Endodermal cell (in vitro differentiated cells): ENCODE data around the gene PRMT5. TPM values are rescaled to one million over a fixed set of nuclear protein-coding genes. Genes with fewer than 3 reads are reported as not detected.
A peak's percentile ranks its signal among the peaks of the same experiment; 100 is the strongest.

ENCODE experiments used
- DNase-seq: peaks from one replicate; pipeline ENCODE4 v3.0.0-alpha.2; 2017
- H3K27ac ChIP-seq: 2 replicates; pipeline ENCODE4 v1.5.1; 2013; ENCODE audit warnings: mild to moderate bottlenecking, low read depth, low read length, moderate library complexity
- H3K27me3 ChIP-seq: 2 replicates; pipeline ENCODE4 v1.6.1; 2013; ENCODE audit warnings: mild to moderate bottlenecking, low read length, moderate library complexity; ENCODE audit not compliant: insufficient read depth, control insufficient read depth, poor library complexity, severe bottlenecking
- H3K36me3 ChIP-seq: 2 replicates; pipeline ENCODE4 v1.7.0; 2013; ENCODE audit warnings: mild to moderate bottlenecking, low read length, moderate library complexity; ENCODE audit not compliant: control insufficient read depth, insufficient read depth
- H3K4me1 ChIP-seq: one replicate; pipeline ENCODE4 v1.7.0; 2013; ENCODE audit warnings: low read length; ENCODE audit not compliant: control insufficient read depth, insufficient read depth
- H3K4me3 ChIP-seq: 2 replicates; pipeline ENCODE4 v1.5.1; 2013; ENCODE audit warnings: mild to moderate bottlenecking, low read length, moderate library complexity
- H3K9ac ChIP-seq: 2 replicates; pipeline ENCODE4 v1.6.1; 2013; ENCODE audit warnings: mild to moderate bottlenecking, low read length, moderate library complexity; ENCODE audit not compliant: poor library complexity, severe bottlenecking; ENCODE audit errors: extremely low read depth
- H3K9me3 ChIP-seq: 2 replicates; pipeline ENCODE4 v1.6.1; 2013; ENCODE audit warnings: mild to moderate bottlenecking, low read length, moderate library complexity; ENCODE audit not compliant: control insufficient read depth
- H3K27ac Mint-ChIP-seq: 2 replicates; pipeline ENCODE4 v1.8.0; 2020; ENCODE audit warnings: mixed read lengths
- H3K27me3 Mint-ChIP-seq: 2 replicates; pipeline ENCODE4 v1.8.0; 2021; ENCODE audit warnings: mild to moderate bottlenecking, mixed read lengths; ENCODE audit not compliant: insufficient read depth
- H3K36me3 Mint-ChIP-seq: 2 replicates; pipeline ENCODE4 v1.8.0; 2020; ENCODE audit warnings: low read depth, mixed read lengths
- H3K4me1 Mint-ChIP-seq: 2 replicates; pipeline ENCODE4 v1.8.0; 2020; ENCODE audit warnings: mixed read lengths
- H3K4me3 Mint-ChIP-seq: 2 replicates; pipeline ENCODE4 v1.8.0; 2020; ENCODE audit warnings: mild to moderate bottlenecking, moderate library complexity, mixed read lengths
- H3K9me3 Mint-ChIP-seq: 2 replicates; pipeline ENCODE4 v1.8.0; 2020; ENCODE audit warnings: mild to moderate bottlenecking, mixed read lengths
- WGBS, 2 experiments: methylation state at CpG; one replicate each; pipeline versions ENCODE4 v1.1.5 to v1.1.7; 2013; ENCODE audit warnings: missing lambda C conversion rate in 2 of 2, mixed read lengths in 1 of 2; ENCODE audit not compliant: insufficient coverage in 1 of 2, insufficient read length in 1 of 2; 5-methylcytosine and 5-hydroxymethylcytosine counted together
- total RNA-seq, 2 donors: library from RNA; stranded (reverse); fragmentation: NEBNext Ultra II Directional in 1 of 2; extraction: Animal tissue kit (Norgen Biotek cat#: 25700) in 1 of 2; gene quantifications; 2 replicates in 1 of 2; 3 replicates in 1 of 2; pipeline ENCODE4 v1.2.1, GENCODE V29; 2021
- TF ChIP-seq, protein P1 (sequence below): fragments of 200-600 bp; sonication (generic); conservative IDR thresholded peaks from 2 replicates; pipeline ENCODE4 v1.5.0; 2021; ENCODE audit warnings: antibody characterized with exemption, mild to moderate bottlenecking

PRMT5 gene
- total RNA-seq, 2 donors from 2014 or later: 111 to 112 TPM

DNA sequence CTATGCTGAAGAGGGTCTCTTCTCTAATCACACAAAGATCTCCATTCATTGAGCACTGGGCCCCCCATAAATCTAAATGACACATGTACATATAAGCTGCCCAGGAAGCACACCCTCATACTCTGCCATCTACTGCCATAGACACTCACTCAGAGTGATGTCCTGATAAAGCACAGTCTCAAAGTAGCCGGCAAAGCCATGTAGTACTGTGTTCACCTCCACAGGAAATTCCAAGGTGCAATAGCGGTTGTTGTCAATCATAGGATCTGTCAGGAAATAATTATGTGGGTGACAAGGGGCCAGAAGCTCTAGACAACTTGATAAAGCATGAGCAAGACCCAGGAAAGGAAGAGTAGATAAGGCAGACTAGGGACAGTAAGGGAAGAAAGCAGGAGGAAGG is 6.9 kb downstream of the PRMT5 start:
- TF ChIP-seq, protein P1, sequence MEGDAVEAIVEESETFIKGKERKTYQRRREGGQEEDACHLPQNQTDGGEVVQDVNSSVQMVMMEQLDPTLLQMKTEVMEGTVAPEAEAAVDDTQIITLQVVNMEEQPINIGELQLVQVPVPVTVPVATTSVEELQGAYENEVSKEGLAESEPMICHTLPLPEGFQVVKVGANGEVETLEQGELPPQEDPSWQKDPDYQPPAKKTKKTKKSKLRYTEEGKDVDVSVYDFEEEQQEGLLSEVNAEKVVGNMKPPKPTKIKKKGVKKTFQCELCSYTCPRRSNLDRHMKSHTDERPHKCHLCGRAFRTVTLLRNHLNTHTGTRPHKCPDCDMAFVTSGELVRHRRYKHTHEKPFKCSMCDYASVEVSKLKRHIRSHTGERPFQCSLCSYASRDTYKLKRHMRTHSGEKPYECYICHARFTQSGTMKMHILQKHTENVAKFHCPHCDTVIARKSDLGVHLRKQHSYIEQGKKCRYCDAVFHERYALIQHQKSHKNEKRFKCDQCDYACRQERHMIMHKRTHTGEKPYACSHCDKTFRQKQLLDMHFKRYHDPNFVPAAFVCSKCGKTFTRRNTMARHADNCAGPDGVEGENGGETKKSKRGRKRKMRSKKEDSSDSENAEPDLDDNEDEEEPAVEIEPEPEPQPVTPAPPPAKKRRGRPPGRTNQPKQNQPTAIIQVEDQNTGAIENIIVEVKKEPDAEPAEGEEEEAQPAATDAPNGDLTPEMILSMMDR: no peak
- no peaks in the 10 kb centered on the region for H3K27me3 ChIP-seq
- H3K4me3 Mint-ChIP-seq: no peak overlapping the region
- peaks cover 7% of the 10 kb centered on the region for H3K4me1 ChIP-seq
- H3K27ac ChIP-seq: no peak overlapping the region
- H3K27me3 Mint-ChIP-seq: no peaks in the 10 kb centered on the region
- 96 to 100% methylated on average over 2 of the region's 2 CpGs for whole genome bisulfite sequencing, 2 experiments
- H3K27ac Mint-ChIP-seq: no peak overlapping the region
- H3K9me3 Mint-ChIP-seq: no peaks in the 10 kb centered on the region
- H3K36me3 ChIP-seq: peaks cover 68% of the 10 kb centered on the region
- H3K9ac ChIP-seq: no peak overlapping the region
- no peaks in the 10 kb centered on the region for H3K9me3 ChIP-seq
- no peak for DNase-seq
- H3K36me3 Mint-ChIP-seq: peaks cover 69% of the 10 kb centered on the region
- no peak overlapping the region for H3K4me3 ChIP-seq
- peaks cover 16% of the 10 kb centered on the region for H3K4me1 Mint-ChIP-seq

DNA sequence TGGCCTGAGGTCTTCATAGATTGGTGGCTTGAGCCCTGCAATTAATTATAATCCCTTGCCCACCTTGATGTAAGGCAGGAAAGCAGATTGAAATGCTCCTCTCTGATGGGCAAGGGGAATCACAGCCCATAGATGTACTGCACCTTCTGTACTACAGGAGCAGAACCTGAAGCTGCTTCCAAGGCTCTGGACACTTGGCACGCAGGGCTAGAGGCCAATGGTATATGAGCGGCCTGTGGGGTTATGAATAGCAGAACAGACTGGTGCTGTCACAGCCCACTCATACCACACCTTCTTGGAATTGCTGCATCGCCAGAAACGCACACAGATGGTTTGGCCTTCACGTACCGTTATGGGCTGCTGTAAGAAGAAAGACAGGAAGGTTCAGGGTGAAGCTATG is 8.5 kb downstream of the PRMT5 start:
- Histone ChIP-seq H3K4me3 (no peak overlapping the region), H3K9ac (no peak overlapping the region), H3K36me3 (peaks cover 61% of the 10 kb centered on the region), H3K9me3 (no peaks in the 10 kb centered on the region), H3K27ac (no peak overlapping the region), H3K27me3 (no peaks in the 10 kb centered on the region), H3K4me1 (peaks cover 7% of the 10 kb centered on the region)
- H3K9me3 Mint-ChIP-seq: no peaks in the 10 kb centered on the region
- H3K27ac Mint-ChIP-seq: no peak overlapping the region
- peaks cover 19% of the 10 kb centered on the region for H3K4me1 Mint-ChIP-seq
- peaks cover 63% of the 10 kb centered on the region for H3K36me3 Mint-ChIP-seq
- TF ChIP-seq, protein P1: no peak
- DNase-seq: no peak
- no peak overlapping the region for H3K4me3 Mint-ChIP-seq
- no peaks in the 10 kb centered on the region for H3K27me3 Mint-ChIP-seq
- 94 to 100% methylated on average over 1 to 6 of the region's 6 CpGs for WGBS, 2 experiments

DNA sequence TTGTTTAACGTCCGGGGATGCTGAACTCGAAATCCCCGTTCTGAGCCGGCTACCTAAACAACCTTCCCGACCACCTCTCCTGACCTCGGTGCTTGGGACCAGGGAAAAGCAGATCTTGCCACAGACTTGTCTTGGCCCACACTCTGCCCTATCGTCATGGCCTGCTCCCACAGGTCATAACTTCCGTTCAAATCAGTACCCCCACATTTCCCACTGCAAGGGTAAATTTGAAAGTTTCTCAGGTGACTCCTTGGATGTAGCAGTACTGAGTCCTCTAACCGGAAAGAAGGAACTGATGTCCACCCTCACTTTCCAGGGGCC is 9.6 kb downstream of the PRMT5 start:
- Mint-ChIP-seq H3K9me3 (no peaks in the 10 kb centered on the region), H3K27ac (peak overlapping the region; percentile 100), H3K4me3 (peak overlapping the region; percentile 94), H3K27me3 (no peaks in the 10 kb centered on the region), H3K36me3 (peaks cover 60% of the 10 kb centered on the region), H3K4me1 (peaks cover 19% of the 10 kb centered on the region)
- peak overlapping the region; percentile 39 for H3K27ac ChIP-seq
- no peaks in the 10 kb centered on the region for H3K9me3 ChIP-seq
- TF ChIP-seq, protein P1: no peak
- DNase-seq: no peak
- peaks cover 58% of the 10 kb centered on the region for H3K36me3 ChIP-seq
- H3K4me3 ChIP-seq: peak overlapping the region; percentile 76
- peaks cover 7% of the 10 kb centered on the region for H3K4me1 ChIP-seq
- H3K9ac ChIP-seq: peak overlapping the region; percentile 15
- no peaks in the 10 kb centered on the region for H3K27me3 ChIP-seq
- WGBS, 2 experiments: 24 to 29% methylated on average over 10 of the region's 10 CpGs
